HUDEP-2 (cell line): ENCODE measurements around the gene CR1.
A peak's percentile ranks its signal among the peaks of the same experiment; 100 is the strongest.
"Not testable (repeated sequence)": the region's sequence is repeated elsewhere in the genome, so short reads cannot be mapped to it uniquely, and the experiment has no call there.

ENCODE experiments used
- DNase-seq, 76 experiments: peaks; one replicate each; lab custom pipeline; 2025; ENCODE audit not compliant: unreplicated experiment in 76 of 76; lab: John Stamatoyannopoulos, UW

Gene CR1

GRCh38 chr1:207579436-207579799 lies 83.5 kb downstream of the CR1 start:
- DNase-seq: peak in 55 of 76 experiments; percentile 2 to 69 (median 34)

GRCh38 chr1:207581496-207582153 lies 85.7 kb downstream of the CR1 start:
- no peak for DNase-seq

- not testable (repeated sequence) for DNase-seq
Observed at GRCh38 chr1:207589506-207589905, 93.5 kb downstream of the CR1 start.

DNA sequence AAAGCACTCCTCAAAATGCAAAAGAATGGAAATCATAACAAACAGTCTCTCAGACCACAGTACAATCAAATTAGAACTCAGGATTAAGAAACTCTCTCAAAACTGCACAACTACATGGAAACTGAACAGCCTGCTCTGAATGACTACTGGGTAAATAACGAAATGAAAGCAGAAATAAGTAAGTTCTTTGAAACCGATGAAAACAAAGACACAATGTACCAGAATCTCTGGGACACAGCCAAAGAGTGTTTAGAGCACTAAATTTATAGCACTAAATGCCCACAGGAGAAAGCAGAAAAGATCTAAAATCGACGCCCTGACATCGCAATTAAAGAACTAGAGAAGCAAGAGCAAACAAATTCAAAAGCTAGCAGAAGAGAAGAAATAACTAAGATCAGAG lies 95.2 kb downstream of the CR1 start:
- not testable (repeated sequence) for DNase-seq

- not testable (repeated sequence) for DNase-seq
Observed at GRCh38 chr1:207594095-207594494, 98.1 kb downstream of the CR1 start.

DNA sequence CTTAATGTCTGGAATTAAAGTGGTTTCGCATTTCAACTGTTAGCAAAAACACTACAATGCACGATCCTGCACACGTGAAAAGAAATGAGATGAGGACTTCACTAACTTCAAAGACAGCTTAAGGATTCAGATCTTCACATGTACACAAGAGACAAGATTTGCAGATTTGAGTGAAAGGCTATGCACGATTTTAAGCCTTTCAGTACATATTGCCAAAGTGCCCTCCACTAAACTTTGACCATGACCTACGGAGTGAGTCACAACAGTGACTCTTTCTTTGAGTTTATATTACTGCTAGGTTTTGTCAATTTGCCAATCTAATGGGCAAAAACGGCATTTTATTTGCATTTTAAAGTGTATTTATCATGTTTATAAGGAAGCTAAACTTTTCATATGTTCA lies 107.8 kb downstream of the CR1 start:
- peak in 1 of 76 experiments; percentile 2 for DNase-seq

DNA sequence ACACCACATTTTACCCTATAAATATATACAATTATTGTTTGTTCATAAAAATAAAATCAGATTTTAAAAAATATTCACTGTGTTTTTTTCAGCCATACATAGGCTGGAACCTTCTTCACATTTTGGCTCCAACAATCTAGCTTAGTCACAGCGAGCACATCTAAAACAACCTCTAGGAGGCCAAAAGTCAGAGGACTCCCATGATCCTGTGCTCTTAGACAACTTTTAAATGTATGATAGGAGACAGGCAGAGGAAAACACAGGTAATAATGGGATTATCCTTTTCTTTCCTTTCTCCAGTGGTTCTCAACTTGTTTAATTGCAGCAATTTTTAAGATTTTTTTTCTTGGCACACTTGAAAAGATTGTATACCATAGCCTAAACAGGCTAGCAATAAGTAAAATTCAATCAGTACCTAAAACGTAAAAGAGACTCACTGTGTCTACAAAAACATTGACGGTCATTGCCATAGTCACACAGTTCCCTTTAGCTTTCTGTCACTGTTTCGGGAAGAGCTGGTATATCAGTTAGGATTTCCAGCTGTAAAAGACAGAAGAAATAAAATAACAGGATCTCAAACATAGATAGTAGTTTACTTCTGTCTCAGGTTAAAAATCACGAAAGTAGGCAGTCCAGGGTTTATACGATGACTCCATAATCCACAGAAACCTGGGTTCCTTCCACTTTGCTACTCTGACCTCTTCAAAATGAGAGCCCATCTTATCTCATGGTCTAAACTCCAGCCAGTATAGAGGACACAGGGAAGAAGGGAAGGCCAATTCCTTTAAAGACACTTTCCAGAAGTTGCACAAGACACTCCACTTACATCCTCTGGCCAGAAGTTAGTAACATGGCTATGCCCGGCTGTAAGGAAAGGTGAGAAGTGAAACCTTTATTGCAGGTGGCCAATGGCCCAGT lies 109.7 kb downstream of the CR1 start:
- no peak for DNase-seq

DNA sequence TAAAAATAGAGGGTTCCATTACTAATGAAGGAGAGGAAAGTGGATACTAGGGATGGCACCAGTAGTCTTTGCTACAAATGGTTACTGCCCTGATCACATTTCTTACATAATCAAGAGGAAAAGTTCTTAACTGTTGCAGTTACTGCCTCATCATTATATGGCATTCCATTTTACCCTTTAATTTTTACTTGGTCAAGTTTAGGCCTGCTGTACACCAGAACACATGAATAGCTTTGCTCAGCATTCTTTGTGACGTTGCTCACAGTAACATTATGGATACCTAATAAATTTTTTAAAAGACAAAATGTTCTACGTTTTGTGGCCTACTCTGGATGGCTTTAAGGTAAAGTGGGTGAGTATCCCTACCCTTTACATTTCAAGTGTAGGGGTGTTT lies 110.4 kb downstream of the CR1 start:
- DNase-seq: no peak

- DNase-seq: no peak
Observed at GRCh38 chr1:207612762-207613161, 116.8 kb downstream of the CR1 start.

DNA sequence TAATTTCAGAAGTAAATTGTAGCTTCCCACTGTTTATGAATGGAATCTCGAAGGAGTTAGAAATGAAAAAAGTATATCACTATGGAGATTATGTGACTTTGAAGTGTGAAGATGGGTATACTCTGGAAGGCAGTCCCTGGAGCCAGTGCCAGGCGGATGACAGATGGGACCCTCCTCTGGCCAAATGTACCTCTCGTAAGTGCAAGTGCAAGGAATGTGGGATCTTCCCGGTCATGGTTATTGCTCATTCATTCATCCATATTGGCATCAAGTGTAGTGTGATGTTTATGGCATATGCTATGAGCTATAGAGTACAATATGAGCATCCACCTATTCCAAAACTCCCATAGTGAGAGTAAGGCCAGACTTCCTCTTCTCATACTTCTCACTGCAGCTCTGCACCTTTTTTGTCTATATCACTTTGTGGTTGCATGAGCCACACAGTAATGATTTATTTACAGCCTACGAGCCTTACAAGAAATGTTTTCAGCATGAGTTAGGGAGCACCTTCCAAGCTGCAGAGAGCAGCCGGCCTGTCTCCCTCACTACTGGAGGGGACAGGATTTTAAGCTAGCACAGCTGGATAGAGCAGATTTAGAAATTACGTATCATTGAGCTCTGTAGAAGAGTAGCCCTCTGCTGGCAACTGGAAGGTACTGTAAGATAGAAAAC lies 124.0 kb downstream of the CR1 start:
- DNase-seq: peak in 30 of 76 experiments; percentile 1 to 60 (median 28)

GRCh38 chr1:207620543-207620893 lies 124.6 kb downstream of the CR1 start:
- DNase-seq: no peak

- not testable (repeated sequence) for DNase-seq
Observed at GRCh38 chr1:207625504-207626071, 129.6 kb downstream of the CR1 start.

DNA sequence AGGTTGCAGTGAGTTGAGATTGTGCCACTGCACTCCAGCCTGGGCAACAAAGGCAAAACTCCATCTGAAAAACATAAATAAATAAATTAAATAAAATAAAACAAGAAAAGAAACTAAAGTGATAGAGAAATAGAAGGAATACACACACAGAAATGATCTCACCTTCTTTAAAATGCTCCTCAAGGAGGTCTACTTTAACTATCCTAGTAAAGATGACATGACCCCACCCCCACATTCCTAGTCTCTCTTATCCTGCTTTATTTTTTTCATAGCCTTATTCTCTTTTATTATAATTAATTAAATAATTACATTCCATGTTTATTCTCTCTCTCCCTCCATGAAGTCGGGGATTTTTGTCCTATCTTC lies 131.0 kb downstream of the CR1 start:
- DNase-seq: no peak

GRCh38 chr1:207627496-207627895 lies 131.5 kb downstream of the CR1 start:
- no peak for DNase-seq

- no peak for DNase-seq
Observed at GRCh38 chr1:207628776-207629175, 132.8 kb downstream of the CR1 start.

- DNase-seq: no peak
Observed at GRCh38 chr1:207631137-207631536, 135.2 kb downstream of the CR1 start.

GRCh38 chr1:207633226-207633625 lies 137.3 kb downstream of the CR1 start:
- DNase-seq: no peak

DNA sequence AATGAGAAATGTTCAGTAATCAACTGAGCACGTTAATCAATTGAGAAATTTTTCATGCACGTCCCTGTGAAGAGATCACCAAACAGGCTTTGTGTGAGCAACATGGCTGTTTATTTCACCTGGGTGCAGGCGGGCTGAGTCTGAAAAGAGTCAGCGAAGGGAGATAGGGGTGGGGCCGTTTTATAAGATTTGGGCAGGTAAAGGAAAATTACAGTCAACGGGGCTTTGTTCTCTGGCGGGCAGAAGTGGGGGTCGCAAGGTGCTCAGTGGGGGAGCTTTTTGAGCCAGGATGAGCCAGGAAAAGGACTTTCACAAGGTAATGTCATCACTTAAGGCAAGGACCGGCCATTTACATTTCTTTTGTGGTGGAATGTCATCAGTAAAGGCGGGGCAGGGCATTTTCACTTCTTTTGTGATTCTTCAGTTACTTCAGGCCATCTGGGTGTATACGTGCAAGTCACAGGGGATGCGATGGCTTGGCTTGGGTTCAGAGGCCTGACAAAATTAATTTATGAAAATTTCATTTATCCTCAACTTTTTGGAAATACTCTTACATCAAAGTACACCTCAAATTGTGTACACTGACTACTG lies 137.8 kb downstream of the CR1 start:
- not testable (repeated sequence) for DNase-seq

DNA sequence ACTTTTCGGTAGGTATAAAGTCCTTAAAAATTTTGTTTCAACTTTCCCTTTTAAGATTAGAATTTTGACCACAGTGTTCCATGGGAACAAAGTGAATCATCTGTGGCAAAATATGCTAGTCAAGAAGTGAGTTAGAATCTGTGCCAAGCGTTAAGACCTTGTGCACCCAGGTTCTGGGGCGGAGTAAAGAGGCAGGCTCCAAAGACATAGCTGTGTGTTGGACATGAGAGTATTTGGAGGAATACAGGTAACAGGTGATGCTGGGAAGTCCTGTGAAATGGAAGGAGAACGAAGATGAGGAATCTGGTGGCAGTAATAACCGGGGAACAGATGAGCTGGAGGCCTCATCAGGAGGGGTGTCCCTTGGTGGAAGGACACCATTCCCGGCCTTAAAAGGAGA lies 138.3 kb downstream of the CR1 start:
- DNase-seq: not testable (repeated sequence)

- not testable (repeated sequence) for DNase-seq
Observed at GRCh38 chr1:207635569-207636186, 139.7 kb downstream of the CR1 start.
